Measurements from ENCODE around the gene NR2C1. TPM values are rescaled to one million over a fixed set of nuclear protein-coding genes. Genes with fewer than 3 reads are reported as not detected.

Gene NR2C1
- total RNA-seq, 1 donor from 2014 or later: 40.1 TPM

- Histone ChIP-seq H3K36me3 (peaks cover 11% of the 10 kb centered on the region), H3K4me1 (peaks cover 28% of the 10 kb centered on the region), H3K9me3 (replicated peaks) (no peaks in the 10 kb centered on the region), H3K27me3 (ENCODE audit: low read depth) (no peaks in the 10 kb centered on the region), H3K4me3 (no peak overlapping the region), H3K27ac (replicated peaks) (no peak overlapping the region)
- no peak for DNase-seq
- intact Hi-C loops (cut with micrococcal nuclease): loop anchor here (5.0 kb wide), 3 partner anchors 101 to 416 kb away; partner anchors contain the start of genes FGD6 and VEZT
- no peak for TF ChIP-seq CTCF (IDR thresholded peaks at IDR 0.05; ENCODE audit: borderline replicate concordance)
Observed at GRCh38 chr12:95116341-95116740, 42.9 kb upstream of the NR2C1 start.

GRCh38 chr12:95115641-95116040, 42.2 kb upstream of the NR2C1 start:
- Histone ChIP-seq H3K27ac (replicated peaks) (no peak overlapping the region), H3K27me3 (ENCODE audit: low read depth) (no peaks in the 10 kb centered on the region), H3K9me3 (replicated peaks) (no peaks in the 10 kb centered on the region), H3K36me3 (peaks cover 11% of the 10 kb centered on the region), H3K4me3 (no peak overlapping the region), H3K4me1 (peaks cover 28% of the 10 kb centered on the region)
- no peak for DNase-seq
- intact Hi-C loops (cut with micrococcal nuclease): loop anchor here (5.0 kb wide), 3 partner anchors 102 to 417 kb away; partner anchors contain the start of genes FGD6 and VEZT
- TF ChIP-seq CTCF (IDR thresholded peaks at IDR 0.05; ENCODE audit: borderline replicate concordance): no peak

- Histone ChIP-seq H3K27ac (replicated peaks) (no peak overlapping the region), H3K9me3 (replicated peaks) (no peaks in the 10 kb centered on the region), H3K27me3 (ENCODE audit: low read depth) (no peaks in the 10 kb centered on the region), H3K36me3 (peaks cover 11% of the 10 kb centered on the region), H3K4me1 (peaks cover 28% of the 10 kb centered on the region), H3K4me3 (no peak overlapping the region)
- intact Hi-C loops (cut with micrococcal nuclease): loop anchor here (5.0 kb wide), 3 partner anchors 102 to 417 kb away; partner anchors contain the start of genes FGD6 and VEZT
- no peak for TF ChIP-seq CTCF (IDR thresholded peaks at IDR 0.05; ENCODE audit: borderline replicate concordance)
- DNase-seq: no peak
Observed at GRCh38 chr12:95114766-95115405, 41.5 kb upstream of the NR2C1 start.

GRCh38 chr12:95107362-95107761, 33.9 kb upstream of the NR2C1 start:
- no peak overlapping the region for H3K27ac ChIP-seq (replicated peaks)
- no peak for TF ChIP-seq CTCF (IDR thresholded peaks at IDR 0.05; ENCODE audit: borderline replicate concordance)
- H3K36me3 ChIP-seq: peaks cover 37% of the 10 kb centered on the region
- H3K27me3 ChIP-seq (ENCODE audit: low read depth): no peaks in the 10 kb centered on the region
- H3K9me3 ChIP-seq (replicated peaks): no peaks in the 10 kb centered on the region
- no peak for DNase-seq
- intact Hi-C loops (cut with micrococcal nuclease): no loop called here
- H3K4me3 ChIP-seq: no peak overlapping the region
- peaks cover 5% of the 10 kb centered on the region for H3K4me1 ChIP-seq

GRCh38 chr12:95105540-95105939, 32.1 kb upstream of the NR2C1 start:
- intact Hi-C loops (cut with micrococcal nuclease): no loop called here
- peaks cover 7% of the 10 kb centered on the region for H3K4me1 ChIP-seq
- H3K27ac ChIP-seq (replicated peaks): no peak overlapping the region
- TF ChIP-seq CTCF (IDR thresholded peaks at IDR 0.05; ENCODE audit: borderline replicate concordance): no peak
- no peaks in the 10 kb centered on the region for H3K27me3 ChIP-seq (ENCODE audit: low read depth)
- no peak overlapping the region for H3K4me3 ChIP-seq
- H3K9me3 ChIP-seq (replicated peaks): no peaks in the 10 kb centered on the region
- peaks cover 41% of the 10 kb centered on the region for H3K36me3 ChIP-seq
- DNase-seq: no peak

Measured in left ventricle myocardium inferior (tissue), 1 donor.